GM12878 (cell line): ENCODE measurements around the gene FGF12. TPM values are rescaled to one million over a fixed set of nuclear protein-coding genes. Genes with fewer than 3 reads are reported as not detected.

Experiments used
- ATAC-seq: fragments of 200-7000 bp; cut with Tn5 transposase; 3 replicates; pipeline ENCODE4 v1.9.1; 2020; ENCODE audit warnings: mild to moderate bottlenecking, moderate library complexity
- BruUV-seq: library from RNA; stranded (reverse); fragments of 400-500 nt; replicated peaks from 2 replicates; lab custom pipeline; 2021; lab: Mats Ljungman, UMichigan
- CTCF ChIA-PET: fragments of 300-600 bp; sonication (Branson Sonifier 250); formaldehyde crosslinking; extraction: SDS; loops from one replicate; lab custom pipeline; 2021; ENCODE audit warnings: inconsistent platforms; lab: Yijun Ruan, JAX
- POLR2A ChIA-PET: fragments of 350-600 bp; formaldehyde crosslinking; extraction: SDS; loops from one replicate; lab custom pipeline; 2021; ENCODE audit warnings: inconsistent platforms; lab: Charles Lee
- RAD21 ChIA-PET: fragments of 300-600 bp; sonication (Branson Sonifier 250); formaldehyde crosslinking; loops from one replicate; lab custom pipeline; 2023; ENCODE audit warnings: antibody characterized with exemption; ENCODE audit not compliant: unreplicated experiment; lab: Charles Lee
- SMC1A ChIA-PET: fragments of 300-600 bp; sonication (Branson Sonifier 250); formaldehyde crosslinking; loops from one replicate; lab custom pipeline; 2023; ENCODE audit not compliant: unreplicated experiment, uncharacterized antibody; lab: Charles Lee
- DNase-seq: peaks from one replicate; pipeline ENCODE4 v3.0.0-alpha.2; 2011; ENCODE audit warnings: low read depth, low spot score
- FAIRE-seq: peaks from 3 replicates; lab custom pipeline; 2011; peaks lifted over from hg19 to GRCh38; lab: Jason Lieb, UNC
- H2AFZ ChIP-seq: 2 replicates; pipeline ENCODE4 v1.6.0; 2011; ENCODE audit warnings: low read depth, low read length, control low read depth; ENCODE audit not compliant: control insufficient read depth
- H3K27ac ChIP-seq: 2 replicates; pipeline ENCODE4 v1.5.1; 2011; ENCODE audit warnings: control low read depth; ENCODE audit not compliant: control insufficient read depth, insufficient read depth
- H3K27me3 ChIP-seq, 2 experiments: replicated peaks in 1 of 2; 2 replicates each; pipeline versions ENCODE4 v1.6.0 to v1.6.1; 2011; ENCODE audit warnings: low read length in 1 of 2; ENCODE audit not compliant: control insufficient read depth in 2 of 2, insufficient read depth in 2 of 2
- H3K36me3 ChIP-seq, 2 experiments: 2 replicates each; pipeline ENCODE4 v1.5.1; 2011; ENCODE audit warnings: low read length in 1 of 2; ENCODE audit not compliant: control insufficient read depth in 2 of 2, insufficient read depth in 2 of 2
- H3K4me1 ChIP-seq: 2 replicates; pipeline ENCODE4 v1.6.1; 2011; ENCODE audit warnings: mild to moderate bottlenecking, low read length, moderate library complexity, mixed read lengths; ENCODE audit not compliant: control insufficient read depth, insufficient read depth
- H3K4me2 ChIP-seq: 2 replicates; pipeline ENCODE4 v1.6.0; 2011; ENCODE audit warnings: control low read depth; ENCODE audit not compliant: control insufficient read depth, insufficient read depth
- H3K4me3 ChIP-seq: fragments of 200-600 bp; sonication (generic); 2 replicates; pipeline ENCODE4 v1.5.1; 2016
- H3K79me2 ChIP-seq: 2 replicates; pipeline ENCODE4 v1.6.0; 2011; ENCODE audit warnings: low read length; ENCODE audit not compliant: control insufficient read depth, insufficient read depth
- H3K9ac ChIP-seq: 2 replicates; pipeline ENCODE4 v1.8.0; 2011; ENCODE audit warnings: low read length, control low read depth, mixed read lengths; ENCODE audit not compliant: control insufficient read depth, insufficient read depth
- H3K9me3 ChIP-seq: replicated peaks from 3 replicates; pipeline ENCODE4 v1.5.1; 2011; ENCODE audit warnings: mild to moderate bottlenecking, low read length; ENCODE audit not compliant: control insufficient read depth, insufficient read depth
- H4K20me1 ChIP-seq: 2 replicates; pipeline ENCODE4 v1.6.0; 2011; ENCODE audit not compliant: control insufficient read depth, insufficient read depth
- BHLHE40 ChIP-seq, 2 experiments: fragments of 450-650 bp in 1 of 2; IDR thresholded peaks; 2 replicates each; pipeline ENCODE4 v1.6.1; 2011 to 2017; ENCODE audit warnings: low read depth in 2 of 2, borderline replicate concordance in 1 of 2, improper control_type of control experiment in 1 of 2, low read length in 1 of 2, mild to moderate bottlenecking in 1 of 2
- SP1 ChIP-seq: IDR thresholded peaks from one replicate; pipeline ENCODE4 v1.6.1; 2011; ENCODE audit warnings: low read depth, low read length
- TARDBP ChIP-seq: IDR thresholded peaks from 2 replicates; pipeline ENCODE4 v1.6.1; 2016; ENCODE audit warnings: borderline replicate concordance
- WGBS: methylation state at CpG from one replicate; pipeline ENCODE4 v1.1.6; 2016; ENCODE audit warnings: low lambda C conversion rate; ENCODE audit not compliant: insufficient replicate concordance, insufficient coverage; ENCODE audit errors: missing lambda C conversion rate; 5-methylcytosine and 5-hydroxymethylcytosine counted together
- in situ Hi-C: fragments of 300-500 bp; cut with MboI; formaldehyde crosslinking; loops from 9 replicates; pipeline ENCODE4 v1.14.3; 2018; ENCODE audit warnings: mixed read lengths
- intact Hi-C: fragments of 100-400 bp; cut with micrococcal nuclease; formaldehyde crosslinking; loops from one replicate; pipeline ENCODE4 v1.14.2; 2022; ENCODE audit not compliant: unreplicated experiment
- polyA plus RNA-seq, 11 experiments: library from polyadenylated mRNA; depleted of rRNA in 4 of 11; unstranded in 6 of 11; stranded (reverse) in 5 of 11; fragments of >200 nt; fragmentation: Nextera tagmentation in 4 of 11; fragmentation: Illumina TruSeq in 1 of 11; extraction: Ambion mirVana in 4 of 11; extraction: Trizol in 1 of 11; gene quantifications; 1 replicate in 1 of 11; 2 replicates in 10 of 11; pipeline versions ENCODE4 v1.2.1 to v1.2.3, GENCODE V29; 2011 to 2016; ENCODE audit warnings: inconsistent platforms in 2 of 11, missing spikeins in 2 of 11, low read depth in 1 of 11
- total RNA-seq, 4 experiments: library from RNA; depleted of rRNA in 3 of 4; stranded (reverse); fragments of >200 nt in 3 of 4; fragmentation: Illumina TruSeq in 1 of 4; extraction: Trizol in 1 of 4; gene quantifications; 2 replicates each; pipeline versions ENCODE4 v1.2.1 to v1.2.3, GENCODE V29; 2013 to 2021
- TF ChIP-seq, protein P1 (sequence below): fragments of 450-650 bp; IDR thresholded peaks from 2 replicates; pipeline ENCODE4 v1.6.1; 2017; ENCODE audit warnings: mild to moderate bottlenecking, moderate library complexity
- TF ChIP-seq, protein P2 (sequence below): fragments of 450-650 bp; IDR thresholded peaks from 2 replicates; pipeline ENCODE4 v1.6.1; 2017; ENCODE audit warnings: mild to moderate bottlenecking, moderate library complexity
- TF ChIP-seq, protein P3 (sequence below): IDR thresholded peaks from 2 replicates; pipeline ENCODE4 v1.6.1; 2012; ENCODE audit warnings: low read depth, low read length, improper control_type of control experiment

FGF12 gene
- total and polyA plus RNA-seq, 10 of the 15 experiments (the other 5 are each of a cell fraction or from before 2014, with no cell fraction given): 0.03 to 0.43 (median 0.13) TPM; not detected in 7

DNA sequence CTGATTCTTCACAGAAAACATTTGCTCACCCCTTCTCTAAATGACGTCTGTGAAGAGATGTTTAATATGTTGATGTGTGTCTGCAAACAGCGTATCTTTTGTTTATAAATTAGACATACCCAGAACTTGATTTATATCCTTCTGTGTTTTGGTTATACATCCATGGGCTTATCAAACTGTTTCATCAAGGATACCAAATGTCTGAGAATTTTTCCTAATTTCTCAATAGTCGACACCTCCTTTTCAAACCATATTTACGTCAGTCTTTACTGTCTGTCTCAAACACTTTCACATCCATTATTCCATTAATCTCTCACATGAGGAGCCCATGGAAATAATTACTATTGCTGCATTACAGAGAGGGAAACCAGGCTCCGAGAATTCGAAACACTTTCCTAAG is 85.4 kb downstream of the FGF12 start (continued):
- TF ChIP-seq, protein P1, sequence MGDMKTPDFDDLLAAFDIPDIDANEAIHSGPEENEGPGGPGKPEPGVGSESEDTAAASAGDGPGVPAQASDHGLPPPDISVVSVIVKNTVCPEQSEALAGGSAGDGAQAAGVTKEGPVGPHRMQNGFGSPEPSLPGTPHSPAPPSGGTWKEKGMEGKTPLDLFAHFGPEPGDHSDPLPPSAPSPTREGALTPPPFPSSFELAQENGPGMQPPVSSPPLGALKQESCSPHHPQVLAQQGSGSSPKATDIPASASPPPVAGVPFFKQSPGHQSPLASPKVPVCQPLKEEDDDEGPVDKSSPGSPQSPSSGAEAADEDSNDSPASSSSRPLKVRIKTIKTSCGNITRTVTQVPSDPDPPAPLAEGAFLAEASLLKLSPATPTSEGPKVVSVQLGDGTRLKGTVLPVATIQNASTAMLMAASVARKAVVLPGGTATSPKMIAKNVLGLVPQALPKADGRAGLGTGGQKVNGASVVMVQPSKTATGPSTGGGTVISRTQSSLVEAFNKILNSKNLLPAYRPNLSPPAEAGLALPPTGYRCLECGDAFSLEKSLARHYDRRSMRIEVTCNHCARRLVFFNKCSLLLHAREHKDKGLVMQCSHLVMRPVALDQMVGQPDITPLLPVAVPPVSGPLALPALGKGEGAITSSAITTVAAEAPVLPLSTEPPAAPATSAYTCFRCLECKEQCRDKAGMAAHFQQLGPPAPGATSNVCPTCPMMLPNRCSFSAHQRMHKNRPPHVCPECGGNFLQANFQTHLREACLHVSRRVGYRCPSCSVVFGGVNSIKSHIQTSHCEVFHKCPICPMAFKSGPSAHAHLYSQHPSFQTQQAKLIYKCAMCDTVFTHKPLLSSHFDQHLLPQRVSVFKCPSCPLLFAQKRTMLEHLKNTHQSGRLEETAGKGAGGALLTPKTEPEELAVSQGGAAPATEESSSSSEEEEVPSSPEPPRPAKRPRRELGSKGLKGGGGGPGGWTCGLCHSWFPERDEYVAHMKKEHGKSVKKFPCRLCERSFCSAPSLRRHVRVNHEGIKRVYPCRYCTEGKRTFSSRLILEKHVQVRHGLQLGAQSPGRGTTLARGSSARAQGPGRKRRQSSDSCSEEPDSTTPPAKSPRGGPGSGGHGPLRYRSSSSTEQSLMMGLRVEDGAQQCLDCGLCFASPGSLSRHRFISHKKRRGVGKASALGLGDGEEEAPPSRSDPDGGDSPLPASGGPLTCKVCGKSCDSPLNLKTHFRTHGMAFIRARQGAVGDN: no peak
- TF ChIP-seq SP1: no peak

DNA sequence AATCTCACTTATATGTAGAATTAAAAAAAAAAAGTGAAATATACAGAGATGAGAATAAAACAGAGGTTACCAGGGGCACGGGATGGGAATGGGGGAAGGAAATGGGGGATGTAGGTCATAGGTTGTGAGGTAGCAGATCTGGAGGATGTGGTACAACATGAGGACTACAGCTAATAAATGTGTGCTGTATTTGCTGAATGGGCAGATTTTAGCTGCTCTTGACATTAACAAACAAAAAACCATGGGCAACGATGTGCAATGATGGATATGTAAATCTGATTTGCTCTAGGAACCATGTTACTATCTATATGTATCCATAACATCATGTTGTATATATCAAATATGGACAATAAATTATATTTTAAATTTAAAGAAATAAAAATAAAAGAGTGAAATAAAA is 87.4 kb downstream of the FGF12 start:
- no peak overlapping the region for H2AFZ ChIP-seq
- no peak overlapping the region for H3K9ac ChIP-seq
- H3K4me1 ChIP-seq: no peaks in the 10 kb centered on the region
- ChIA-PET RAD21 (no interaction called here), CTCF (no interaction called here), POLR2A (no interaction called here), SMC1A (interaction anchor here (0.6 kb wide), 1 partner anchor 128 kb away, joined by 3 read pairs; no protein-coding TSS in a partner anchor)
- no peaks in the 10 kb centered on the region for H4K20me1 ChIP-seq
- no peaks in the 10 kb centered on the region for H3K79me2 ChIP-seq
- no peaks in the 10 kb centered on the region for H3K27me3 ChIP-seq
- no peaks in the 10 kb centered on the region for H3K9me3 ChIP-seq
- H3K36me3 ChIP-seq: no peaks in the 10 kb centered on the region
- no peak overlapping the region for H3K4me3 ChIP-seq
- intact Hi-C loops (no loop called here), in situ Hi-C loops (no loop called here)
- TF ChIP-seq, protein P2, sequence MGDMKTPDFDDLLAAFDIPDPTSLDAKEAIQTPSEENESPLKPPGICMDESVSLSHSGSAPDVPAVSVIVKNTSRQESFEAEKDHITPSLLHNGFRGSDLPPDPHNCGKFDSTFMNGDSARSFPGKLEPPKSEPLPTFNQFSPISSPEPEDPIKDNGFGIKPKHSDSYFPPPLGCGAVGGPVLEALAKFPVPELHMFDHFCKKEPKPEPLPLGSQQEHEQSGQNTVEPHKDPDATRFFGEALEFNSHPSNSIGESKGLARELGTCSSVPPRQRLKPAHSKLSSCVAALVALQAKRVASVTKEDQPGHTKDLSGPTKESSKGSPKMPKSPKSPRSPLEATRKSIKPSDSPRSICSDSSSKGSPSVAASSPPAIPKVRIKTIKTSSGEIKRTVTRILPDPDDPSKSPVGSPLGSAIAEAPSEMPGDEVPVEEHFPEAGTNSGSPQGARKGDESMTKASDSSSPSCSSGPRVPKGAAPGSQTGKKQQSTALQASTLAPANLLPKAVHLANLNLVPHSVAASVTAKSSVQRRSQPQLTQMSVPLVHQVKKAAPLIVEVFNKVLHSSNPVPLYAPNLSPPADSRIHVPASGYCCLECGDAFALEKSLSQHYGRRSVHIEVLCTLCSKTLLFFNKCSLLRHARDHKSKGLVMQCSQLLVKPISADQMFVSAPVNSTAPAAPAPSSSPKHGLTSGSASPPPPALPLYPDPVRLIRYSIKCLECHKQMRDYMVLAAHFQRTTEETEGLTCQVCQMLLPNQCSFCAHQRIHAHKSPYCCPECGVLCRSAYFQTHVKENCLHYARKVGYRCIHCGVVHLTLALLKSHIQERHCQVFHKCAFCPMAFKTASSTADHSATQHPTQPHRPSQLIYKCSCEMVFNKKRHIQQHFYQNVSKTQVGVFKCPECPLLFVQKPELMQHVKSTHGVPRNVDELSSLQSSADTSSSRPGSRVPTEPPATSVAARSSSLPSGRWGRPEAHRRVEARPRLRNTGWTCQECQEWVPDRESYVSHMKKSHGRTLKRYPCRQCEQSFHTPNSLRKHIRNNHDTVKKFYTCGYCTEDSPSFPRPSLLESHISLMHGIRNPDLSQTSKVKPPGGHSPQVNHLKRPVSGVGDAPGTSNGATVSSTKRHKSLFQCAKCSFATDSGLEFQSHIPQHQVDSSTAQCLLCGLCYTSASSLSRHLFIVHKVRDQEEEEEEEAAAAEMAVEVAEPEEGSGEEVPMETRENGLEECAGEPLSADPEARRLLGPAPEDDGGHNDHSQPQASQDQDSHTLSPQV: no peak
- TF ChIP-seq BHLHE40 (IDR thresholded peaks at IDR 0.05; ENCODE audit: borderline replicate concordance in 1 of 2, low read depth in 2 of 2, low read length in 1 of 2) (no peak), TARDBP (no peak)
- TF ChIP-seq, protein P3, sequence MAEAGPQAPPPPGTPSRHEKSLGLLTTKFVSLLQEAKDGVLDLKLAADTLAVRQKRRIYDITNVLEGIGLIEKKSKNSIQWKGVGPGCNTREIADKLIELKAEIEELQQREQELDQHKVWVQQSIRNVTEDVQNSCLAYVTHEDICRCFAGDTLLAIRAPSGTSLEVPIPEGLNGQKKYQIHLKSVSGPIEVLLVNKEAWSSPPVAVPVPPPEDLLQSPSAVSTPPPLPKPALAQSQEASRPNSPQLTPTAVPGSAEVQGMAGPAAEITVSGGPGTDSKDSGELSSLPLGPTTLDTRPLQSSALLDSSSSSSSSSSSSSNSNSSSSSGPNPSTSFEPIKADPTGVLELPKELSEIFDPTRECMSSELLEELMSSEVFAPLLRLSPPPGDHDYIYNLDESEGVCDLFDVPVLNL: no peak
- no peak for FAIRE-seq
- WGBS: 3% methylated on average over 2 of the region's 2 CpGs
- no peak overlapping the region for H3K4me2 ChIP-seq
- no TSS peak for BruUV-seq
- no peak for DNase-seq
- ATAC-seq: no peak
- H3K27ac ChIP-seq: no peak overlapping the region
